PC-9 (cell line): ENCODE data around the gene LRFN2. TPM values are rescaled to one million over a fixed set of nuclear protein-coding genes. Genes with fewer than 3 reads are reported as not detected.

Experiments used
- BruUV-seq: library from RNA; stranded (reverse); fragments of 400-500 nt; replicated peaks from 2 replicates; lab custom pipeline; 2021; lab: Mats Ljungman, UMichigan
- CTCF ChIA-PET: fragments of 300-600 bp; sonication (Branson Sonifier 250); formaldehyde crosslinking; loops from one replicate; lab custom pipeline; 2022; ENCODE audit warnings: antibody characterized with exemption; lab: Charles Lee
- POLR2A ChIA-PET: fragments of 300-600 bp; sonication (Branson Sonifier 250); formaldehyde crosslinking; loops from one replicate; lab custom pipeline; 2022; ENCODE audit warnings: antibody characterized with exemption; ENCODE audit not compliant: unreplicated experiment; lab: Charles Lee
- DNase-seq, 2 experiments: peaks; one replicate each; pipeline versions ENCODE4 v3.0.0 to v3.0.0-alpha.2; 2015 to 2022; ENCODE audit warnings: mixed read lengths in 1 of 2
- H2AFZ ChIP-seq: fragments of 200-600 bp; sonication (generic); 2 replicates; pipeline ENCODE4 v1.8.1; 2017; ENCODE audit warnings: antibody characterized with exemption
- H3F3A ChIP-seq: fragments of 200-600 bp; sonication (generic); 2 replicates; pipeline ENCODE4 v1.8.1; 2017; ENCODE audit warnings: antibody characterized with exemption, mild to moderate bottlenecking, low read depth; ENCODE audit not compliant: insufficient read depth
- H3K27ac ChIP-seq: fragments of 200-600 bp; sonication (generic); 2 replicates; pipeline ENCODE4 v1.6.1; 2016; ENCODE audit warnings: mixed run types
- H3K27me3 ChIP-seq: fragments of 200-600 bp; sonication (generic); 2 replicates; pipeline ENCODE4 v1.6.1; 2016; ENCODE audit warnings: low read depth, mixed run types; ENCODE audit not compliant: insufficient read depth
- H3K36me3 ChIP-seq: fragments of 200-600 bp; sonication (generic); 2 replicates; pipeline ENCODE4 v1.6.1; 2016; ENCODE audit warnings: low read depth, mixed run types
- H3K4me1 ChIP-seq: fragments of 200-600 bp; sonication (generic); replicated peaks from 2 replicates; pipeline ENCODE4 v1.6.1; 2016; ENCODE audit warnings: mixed run types; ENCODE audit not compliant: insufficient read depth
- H3K4me2 ChIP-seq: fragments of 200-600 bp; sonication (generic); 2 replicates; pipeline ENCODE4 v1.6.1; 2017; ENCODE audit warnings: mixed run types
- H3K4me3 ChIP-seq: fragments of 200-600 bp; sonication (generic); 2 replicates; pipeline ENCODE4 v1.6.1; 2016; ENCODE audit warnings: mixed run types
- H3K79me2 ChIP-seq: fragments of 200-600 bp; sonication (generic); 2 replicates; pipeline ENCODE4 v1.6.1; 2017; ENCODE audit warnings: low read depth, mixed run types
- H3K9me2 ChIP-seq: fragments of 200-600 bp; sonication (generic); 2 replicates; pipeline ENCODE4 v1.8.1; 2017; ENCODE audit warnings: mild to moderate bottlenecking; ENCODE audit not compliant: insufficient read depth
- H3K9me3 ChIP-seq: fragments of 200-600 bp; sonication (generic); 2 replicates; pipeline ENCODE4 v1.8.1; 2016; ENCODE audit warnings: low read depth; ENCODE audit not compliant: insufficient read depth
- H4K20me1 ChIP-seq: fragments of 200-600 bp; sonication (generic); 2 replicates; pipeline ENCODE4 v1.8.1; 2017; ENCODE audit not compliant: insufficient read depth
- EZH2 ChIP-seq: fragments of 200-600 bp; sonication (generic); IDR thresholded peaks from 2 replicates; pipeline ENCODE4 v1.8.0; 2017; ENCODE audit warnings: antibody characterized with exemption, low read depth
- intact Hi-C: fragments of 100-400 bp; cut with micrococcal nuclease; formaldehyde crosslinking; loops from one replicate; pipeline ENCODE4 v1.10.0; 2022; ENCODE audit not compliant: unreplicated experiment
- total RNA-seq: library from RNA; stranded (reverse); gene quantifications from 2 replicates; pipeline ENCODE4 v1.2.3, GENCODE V29; 2021
- TF ChIP-seq, protein P1 (sequence below): fragments of 200-600 bp; sonication (generic); conservative IDR thresholded peaks from 2 replicates; pipeline ENCODE4 v1.6.1; 2017; ENCODE audit warnings: mixed run types, antibody characterized with exemption, mild to moderate bottlenecking, moderate library complexity

LRFN2 gene
- total RNA-seq, 1 experiment from 2014 or later: not detected

DNA sequence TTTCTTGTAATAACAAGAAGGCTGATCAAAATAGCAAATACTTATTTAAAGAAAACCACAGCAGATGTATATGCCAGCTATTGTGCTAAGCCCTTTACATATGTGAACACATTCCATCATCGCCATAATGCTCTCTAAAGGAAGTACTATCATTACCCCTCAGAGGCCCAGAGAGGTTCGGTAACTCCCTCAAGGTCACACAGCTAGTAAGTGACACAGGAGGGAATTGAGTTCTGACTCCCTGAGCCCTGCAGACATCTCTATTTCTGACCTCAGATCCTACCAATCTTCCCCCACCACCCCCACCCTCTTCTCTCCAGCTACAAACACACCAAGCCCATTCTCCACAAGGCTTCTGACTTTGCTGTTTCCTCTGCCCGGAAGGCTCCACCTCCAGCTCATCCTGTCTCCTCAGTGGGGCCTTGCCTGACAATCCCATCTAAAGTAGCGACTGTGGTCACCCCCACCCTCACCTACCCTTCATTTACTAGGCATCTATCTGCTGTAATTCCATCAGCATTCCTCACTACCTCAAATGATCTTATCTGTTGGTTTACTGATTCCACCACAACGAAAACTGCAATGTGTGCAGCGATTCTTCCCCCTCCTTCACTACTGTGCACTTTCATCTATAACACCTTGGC is 234.5 kb downstream of the LRFN2 start:
- no peak overlapping the region for H3K27ac ChIP-seq
- no peak for DNase-seq
- ChIA-PET CTCF (no interaction called here), POLR2A (no interaction called here)
- intact Hi-C loops: no loop called here
- no peak for TF ChIP-seq EZH2
- TF ChIP-seq, protein P1, sequence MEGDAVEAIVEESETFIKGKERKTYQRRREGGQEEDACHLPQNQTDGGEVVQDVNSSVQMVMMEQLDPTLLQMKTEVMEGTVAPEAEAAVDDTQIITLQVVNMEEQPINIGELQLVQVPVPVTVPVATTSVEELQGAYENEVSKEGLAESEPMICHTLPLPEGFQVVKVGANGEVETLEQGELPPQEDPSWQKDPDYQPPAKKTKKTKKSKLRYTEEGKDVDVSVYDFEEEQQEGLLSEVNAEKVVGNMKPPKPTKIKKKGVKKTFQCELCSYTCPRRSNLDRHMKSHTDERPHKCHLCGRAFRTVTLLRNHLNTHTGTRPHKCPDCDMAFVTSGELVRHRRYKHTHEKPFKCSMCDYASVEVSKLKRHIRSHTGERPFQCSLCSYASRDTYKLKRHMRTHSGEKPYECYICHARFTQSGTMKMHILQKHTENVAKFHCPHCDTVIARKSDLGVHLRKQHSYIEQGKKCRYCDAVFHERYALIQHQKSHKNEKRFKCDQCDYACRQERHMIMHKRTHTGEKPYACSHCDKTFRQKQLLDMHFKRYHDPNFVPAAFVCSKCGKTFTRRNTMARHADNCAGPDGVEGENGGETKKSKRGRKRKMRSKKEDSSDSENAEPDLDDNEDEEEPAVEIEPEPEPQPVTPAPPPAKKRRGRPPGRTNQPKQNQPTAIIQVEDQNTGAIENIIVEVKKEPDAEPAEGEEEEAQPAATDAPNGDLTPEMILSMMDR: no peak
- BruUV-seq: no TSS peak
- no peaks in the 10 kb centered on the region for H3K4me1 ChIP-seq
- no peak overlapping the region for H3K4me2 ChIP-seq
- no peaks in the 10 kb centered on the region for H3K36me3 ChIP-seq
- H3K9me2 ChIP-seq: no peaks in the 10 kb centered on the region
- H4K20me1 ChIP-seq: no peaks in the 10 kb centered on the region
- H3K4me3 ChIP-seq: no peak overlapping the region
- peaks cover 14% of the 10 kb centered on the region for H3K27me3 ChIP-seq
- peaks cover 7% of the 10 kb centered on the region; the same call in 1 of the 2 replicates for H3F3A ChIP-seq
- no peak overlapping the region for H2AFZ ChIP-seq
- H3K9me3 ChIP-seq: no peaks in the 10 kb centered on the region
- no peaks in the 10 kb centered on the region for H3K79me2 ChIP-seq

DNA sequence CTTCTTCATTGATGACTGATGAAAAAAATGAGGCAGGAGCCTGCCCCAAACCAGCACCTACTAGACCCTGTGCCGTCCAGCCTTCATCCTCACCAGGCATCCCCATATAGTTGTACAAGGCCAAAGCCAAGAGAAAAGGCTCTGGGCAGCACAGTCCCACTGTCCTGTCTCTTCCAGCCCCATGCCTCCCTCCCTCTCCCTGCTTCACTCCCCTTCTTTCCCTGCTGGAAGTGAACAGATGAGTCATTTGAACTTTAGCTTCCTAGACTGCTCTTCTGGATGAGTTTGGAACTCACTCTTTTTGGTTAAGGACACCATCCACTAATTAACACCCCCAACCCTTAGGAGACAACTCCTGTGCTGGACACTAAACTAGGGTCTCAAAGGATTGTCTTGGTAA is 235.2 kb downstream of the LRFN2 start:
- no peaks in the 10 kb centered on the region for H4K20me1 ChIP-seq
- no peaks in the 10 kb centered on the region for H3K9me3 ChIP-seq
- H3K27ac ChIP-seq: no peak overlapping the region
- intact Hi-C loops: no loop called here
- no TSS peak for BruUV-seq
- H3F3A ChIP-seq: peaks cover 7% of the 10 kb centered on the region; the same call in 1 of the 2 replicates
- no peaks in the 10 kb centered on the region for H3K4me1 ChIP-seq
- H3K4me2 ChIP-seq: no peak overlapping the region
- TF ChIP-seq, protein P1: no peak
- TF ChIP-seq EZH2: no peak
- DNase-seq: no peak
- CTCF ChIA-PET: no interaction called here
- no peaks in the 10 kb centered on the region for H3K9me2 ChIP-seq
- POLR2A ChIA-PET: no interaction called here
- no peak overlapping the region for H3K4me3 ChIP-seq
- no peak overlapping the region for H2AFZ ChIP-seq
- peaks cover 8% of the 10 kb centered on the region for H3K27me3 ChIP-seq
- no peaks in the 10 kb centered on the region for H3K79me2 ChIP-seq
- H3K36me3 ChIP-seq: no peaks in the 10 kb centered on the region

DNA sequence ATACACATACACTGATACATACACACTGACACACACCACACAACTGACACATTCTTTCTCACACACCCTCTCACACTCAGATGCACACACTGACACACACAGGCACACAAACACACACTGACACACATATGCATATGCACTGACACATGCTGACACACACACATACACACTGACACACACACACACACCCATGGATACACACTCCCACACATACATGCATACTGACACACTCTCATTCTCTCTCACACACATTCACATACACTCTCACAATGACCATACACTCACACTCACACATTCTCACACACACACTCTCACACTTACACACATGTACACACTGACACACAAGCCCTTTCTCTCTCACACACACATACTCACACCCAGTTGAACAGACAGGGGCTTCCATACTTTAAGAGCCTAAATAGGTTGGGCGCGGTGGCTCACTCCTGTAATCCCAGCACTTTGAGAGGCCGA is 236.4 kb downstream of the LRFN2 start:
- H4K20me1 ChIP-seq: no peaks in the 10 kb centered on the region
- no TSS peak for BruUV-seq
- peaks cover 7% of the 10 kb centered on the region; the same call in 1 of the 2 replicates for H3F3A ChIP-seq
- H3K9me2 ChIP-seq: no peaks in the 10 kb centered on the region
- ChIA-PET POLR2A (no interaction called here), CTCF (no interaction called here)
- no peaks in the 10 kb centered on the region for H3K9me3 ChIP-seq
- H3K4me1 ChIP-seq: no peaks in the 10 kb centered on the region
- peaks cover 21% of the 10 kb centered on the region for H3K27me3 ChIP-seq
- DNase-seq: no peak
- intact Hi-C loops: no loop called here
- TF ChIP-seq, protein P1: no peak
- no peak for TF ChIP-seq EZH2
- no peak overlapping the region for H3K27ac ChIP-seq
- no peak overlapping the region for H3K4me3 ChIP-seq
- no peaks in the 10 kb centered on the region for H3K79me2 ChIP-seq
- no peak overlapping the region for H2AFZ ChIP-seq
- no peaks in the 10 kb centered on the region for H3K36me3 ChIP-seq
- H3K4me2 ChIP-seq: no peak overlapping the region
